ENCODE results near the gene NUS1.

DNA sequence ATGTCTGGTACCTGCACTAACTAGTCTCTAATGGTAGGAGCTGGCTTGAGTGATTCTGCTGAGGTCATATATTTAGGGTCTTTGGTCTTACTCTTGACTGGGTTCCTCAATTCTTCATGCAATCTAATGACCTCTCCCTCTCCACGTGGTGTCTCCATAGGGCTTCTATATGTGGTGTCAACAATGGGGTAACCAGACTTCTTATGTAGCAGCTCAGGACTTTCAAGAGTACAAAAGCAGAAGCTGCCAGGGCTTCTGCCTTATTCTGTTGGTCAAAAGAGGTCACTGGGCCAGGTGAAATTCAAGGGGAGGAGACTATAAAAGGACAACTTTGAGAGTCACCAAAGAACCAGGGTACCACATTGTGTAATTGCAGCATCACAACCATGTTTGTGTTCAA is 54.3 kb downstream of the NUS1 start:
- TF ChIP-seq, protein P1, sequence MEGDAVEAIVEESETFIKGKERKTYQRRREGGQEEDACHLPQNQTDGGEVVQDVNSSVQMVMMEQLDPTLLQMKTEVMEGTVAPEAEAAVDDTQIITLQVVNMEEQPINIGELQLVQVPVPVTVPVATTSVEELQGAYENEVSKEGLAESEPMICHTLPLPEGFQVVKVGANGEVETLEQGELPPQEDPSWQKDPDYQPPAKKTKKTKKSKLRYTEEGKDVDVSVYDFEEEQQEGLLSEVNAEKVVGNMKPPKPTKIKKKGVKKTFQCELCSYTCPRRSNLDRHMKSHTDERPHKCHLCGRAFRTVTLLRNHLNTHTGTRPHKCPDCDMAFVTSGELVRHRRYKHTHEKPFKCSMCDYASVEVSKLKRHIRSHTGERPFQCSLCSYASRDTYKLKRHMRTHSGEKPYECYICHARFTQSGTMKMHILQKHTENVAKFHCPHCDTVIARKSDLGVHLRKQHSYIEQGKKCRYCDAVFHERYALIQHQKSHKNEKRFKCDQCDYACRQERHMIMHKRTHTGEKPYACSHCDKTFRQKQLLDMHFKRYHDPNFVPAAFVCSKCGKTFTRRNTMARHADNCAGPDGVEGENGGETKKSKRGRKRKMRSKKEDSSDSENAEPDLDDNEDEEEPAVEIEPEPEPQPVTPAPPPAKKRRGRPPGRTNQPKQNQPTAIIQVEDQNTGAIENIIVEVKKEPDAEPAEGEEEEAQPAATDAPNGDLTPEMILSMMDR (IDR thresholded peaks at IDR 0.05), result no peak
- no peak for TF ChIP-seq POLR2A (IDR thresholded peaks at IDR 0.05)
- no peak for TF ChIP-seq EP300 (IDR thresholded peaks at IDR 0.05)

Measured in stomach (tissue), 4 donors.